HG03457 (cell line): ENCODE data around the gene SPECC1.
"Not testable (repeated sequence)": the region's sequence is repeated elsewhere in the genome, so short reads cannot be mapped to it uniquely, and the experiment has no call there.

Experiments
- ATAC-seq: cut with Tn5 transposase; IDR thresholded peaks from one replicate; pipeline ENCODE4 v1.9.1; 2021; ENCODE audit warnings: moderate number of reproducible peaks; ENCODE audit not compliant: unreplicated experiment

The SPECC1 gene

GRCh38 chr17:20158580-20158979 lies 149.4 kb downstream of the SPECC1 start:
- ATAC-seq, result no peak

- ATAC-seq, result no peak
Measured at GRCh38 chr17:20159406-20160069, 150.4 kb downstream of the SPECC1 start.

- not testable (repeated sequence) for ATAC-seq
Measured at GRCh38 chr17:20165516-20165915, 156.4 kb downstream of the SPECC1 start.

- no peak for ATAC-seq
Measured at GRCh38 chr17:20170085-20170484, 160.9 kb downstream of the SPECC1 start.

GRCh38 chr17:20171741-20172365 lies 162.7 kb downstream of the SPECC1 start:
- no peak for ATAC-seq

GRCh38 chr17:20172376-20172775 lies 163.2 kb downstream of the SPECC1 start:
- no peak for ATAC-seq

- ATAC-seq, result no peak
Measured at GRCh38 chr17:20173091-20173490, 163.9 kb downstream of the SPECC1 start.

GRCh38 chr17:20174588-20175265 lies 165.6 kb downstream of the SPECC1 start:
- ATAC-seq, result no peak

- ATAC-seq, result no peak
Measured at GRCh38 chr17:20179041-20179440, 169.9 kb downstream of the SPECC1 start.

- ATAC-seq, result no peak
Measured at GRCh38 chr17:20180661-20181060, 171.5 kb downstream of the SPECC1 start.

GRCh38 chr17:20184181-20184580 lies 175.0 kb downstream of the SPECC1 start:
- ATAC-seq, result no peak

- ATAC-seq, result no peak
Measured at GRCh38 chr17:20184977-20185619, 175.9 kb downstream of the SPECC1 start.

GRCh38 chr17:20187049-20187448 lies 177.9 kb downstream of the SPECC1 start:
- no peak for ATAC-seq

GRCh38 chr17:20189302-20189701 lies 180.1 kb downstream of the SPECC1 start:
- ATAC-seq, result no peak

- no peak for ATAC-seq
Measured at GRCh38 chr17:20189979-20190378, 180.8 kb downstream of the SPECC1 start.

GRCh38 chr17:20190605-20191004 lies 181.4 kb downstream of the SPECC1 start:
- ATAC-seq, result no peak

- no peak for ATAC-seq
Measured at GRCh38 chr17:20191056-20191455, 181.9 kb downstream of the SPECC1 start.

GRCh38 chr17:20196286-20196685 lies 187.1 kb downstream of the SPECC1 start:
- not testable (repeated sequence) for ATAC-seq

GRCh38 chr17:20197272-20197926 lies 188.2 kb downstream of the SPECC1 start:
- ATAC-seq, result no peak

- no peak for ATAC-seq
Measured at GRCh38 chr17:20200016-20200795, 191.0 kb downstream of the SPECC1 start.
